Activated CD8-positive, alpha-beta T cell treated with anti-CD3 and anti-CD28 coated beads for 36 hours (primary cell): ENCODE results near the gene BZW1. TPM values are rescaled to one million over a fixed set of nuclear protein-coding genes. Genes with fewer than 3 reads are reported as not detected.

ENCODE experiments used
- ATAC-seq: fragments of 200-7000 bp; cut with Tn5 transposase; one replicate; pipeline ENCODE4 v1.10.0; 2021; ENCODE audit warnings: mild to moderate bottlenecking, moderate library complexity
- CTCF ChIA-PET: fragments of 350-600 bp; sonication (Branson Sonifier 250); formaldehyde crosslinking; loops from one replicate; lab custom pipeline; 2021; ENCODE audit warnings: antibody characterized with exemption; lab: Charles Lee
- POLR2A ChIA-PET: fragments of 350-600 bp; sonication (Branson Sonifier 250); formaldehyde crosslinking; loops from one replicate; lab custom pipeline; 2021; ENCODE audit warnings: antibody characterized with exemption; lab: Charles Lee
- DNase-seq: peaks from one replicate; pipeline ENCODE4 v3.0.0-alpha.2; 2020
- H3K27ac Mint-ChIP-seq: one replicate; pipeline ENCODE4 v1.8.0; 2021; ENCODE audit warnings: mild to moderate bottlenecking, mixed read lengths
- H3K27me3 Mint-ChIP-seq: one replicate; pipeline ENCODE4 v1.8.0; 2021; ENCODE audit warnings: mixed read lengths
- H3K36me3 Mint-ChIP-seq: one replicate; pipeline ENCODE4 v1.8.0; 2021; ENCODE audit warnings: low read depth, mixed read lengths
- H3K4me1 Mint-ChIP-seq: one replicate; pipeline ENCODE4 v1.8.0; 2021; ENCODE audit warnings: low read depth, mixed read lengths
- H3K4me3 Mint-ChIP-seq: one replicate; pipeline ENCODE4 v1.8.0; 2021; ENCODE audit warnings: mild to moderate bottlenecking, moderate library complexity, mixed read lengths
- H3K9me3 Mint-ChIP-seq: one replicate; pipeline ENCODE4 v1.8.0; 2021; ENCODE audit warnings: mixed read lengths
- CTCF ChIP-seq: fragments of 200-600 bp; IDR thresholded peaks from one replicate; pipeline ENCODE4 v1.8.0; 2022; ENCODE audit warnings: antibody characterized with exemption, mild to moderate bottlenecking
- intact Hi-C: fragments of 100-400 bp; cut with micrococcal nuclease; formaldehyde crosslinking; loops from one replicate; pipeline ENCODE4 v1.10.0; 2022
- total RNA-seq, 2 experiments: library from RNA; stranded (reverse); gene quantifications; one replicate each; pipeline ENCODE4 v1.2.3, GENCODE V29; 2021

The BZW1 gene
- total RNA-seq: 100 to 1,000 TPM; 423 to 442 TPM

GRCh38 chr2:200811333-200812121, at the start of gene BZW1:
BZW1 (plus strand) TSS chr2:200811910; CDS start chr2:200813218, 1,308 bp downstream.
- no peak for TF ChIP-seq CTCF
- Mint-ChIP-seq H3K36me3 (peaks cover 38% of the 10 kb centered on the region), H3K4me1 (peaks cover 42% of the 10 kb centered on the region), H3K27me3 (no peaks in the 10 kb centered on the region), H3K27ac (peak within 1 kb of the TSS; percentile 99), H3K9me3 (no peaks in the 10 kb centered on the region), H3K4me3 (peak within 1 kb of the TSS; percentile 99)
- POLR2A ChIA-PET: interaction anchor here (0.8 to 2.3 kb wide), 11 partner anchors 8 to 421 kb away, joined by 3 to 14 read pairs (median 4); partner anchors contain the start of genes CLK1 and SGO2
- intact Hi-C loops: loop anchor here (1.0 kb wide), 2 partner anchors 53 to 98 kb away; partner anchors contain the start of gene CLK1
- ATAC-seq (peak; percentile 88), DNase-seq (peak; percentile 97)
- CTCF ChIA-PET: no interaction called here

DNA sequence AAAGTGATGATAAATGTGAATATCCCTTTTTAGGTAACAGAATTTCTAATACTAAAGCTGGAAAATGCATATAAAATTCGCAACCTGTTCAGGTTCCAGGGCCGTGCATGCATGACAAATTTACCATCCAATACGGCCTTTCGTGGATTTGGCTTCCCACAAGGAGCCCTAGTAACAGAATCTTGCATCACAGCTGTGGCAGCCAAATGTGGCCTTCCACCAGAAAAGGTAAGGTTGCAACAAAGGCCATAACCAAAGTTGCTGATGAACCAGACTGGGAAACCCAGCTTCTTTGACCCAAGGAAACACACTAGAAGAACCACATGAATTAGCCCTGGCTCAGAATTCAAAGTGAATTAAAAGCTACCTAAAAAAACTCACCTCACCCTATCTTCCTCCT, 49.6 kb upstream of the BZW1 start:
- CTCF ChIA-PET: interaction anchor here (1.1 kb wide), 1 partner anchor 49 kb away, joined by 7 read pairs; no protein-coding TSS in a partner anchor
- H3K27ac Mint-ChIP-seq: no peak overlapping the region
- no peak for TF ChIP-seq CTCF
- peaks cover 2% of the 10 kb centered on the region for H3K27me3 Mint-ChIP-seq
- H3K36me3 Mint-ChIP-seq: no peaks in the 10 kb centered on the region
- ATAC-seq (no peak), DNase-seq (no peak)
- intact Hi-C loops: no loop called here
- no peak overlapping the region for H3K4me3 Mint-ChIP-seq
- H3K4me1 Mint-ChIP-seq: peaks cover 27% of the 10 kb centered on the region
- H3K9me3 Mint-ChIP-seq: no peaks in the 10 kb centered on the region
- POLR2A ChIA-PET: interaction anchor here (1.6 kb wide), 1 partner anchor 12 kb away, joined by 3 read pairs; no protein-coding TSS in a partner anchor

DNA sequence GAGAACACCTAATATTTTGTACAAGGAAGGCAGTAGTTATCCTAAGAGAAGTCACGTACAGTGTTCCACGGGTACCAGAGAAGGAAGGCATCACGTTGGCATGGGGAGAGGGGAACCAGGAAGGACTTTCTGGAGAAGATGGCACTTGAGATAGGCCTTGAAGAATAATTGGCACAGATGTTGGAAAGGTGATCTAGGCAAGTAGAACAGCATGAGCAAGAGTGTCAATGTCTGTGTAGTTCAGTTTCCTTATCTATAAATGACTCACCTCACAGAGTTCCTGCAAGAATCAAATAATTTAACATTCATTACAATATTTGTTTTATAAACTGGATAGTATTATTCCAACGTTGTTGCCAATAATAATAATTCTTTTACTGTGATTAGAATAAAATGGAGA, 48.3 kb upstream of the BZW1 start:
- no peaks in the 10 kb centered on the region for H3K36me3 Mint-ChIP-seq
- TF ChIP-seq CTCF: no peak

GRCh38 chr2:200765139-200765951, 46.4 kb upstream of the BZW1 start:
- Mint-ChIP-seq H3K36me3 (no peaks in the 10 kb centered on the region), H3K4me1 (peaks cover 27% of the 10 kb centered on the region), H3K4me3 (no peak overlapping the region), H3K27me3 (peaks cover 2% of the 10 kb centered on the region), H3K27ac (peak overlapping the region; percentile 91), H3K9me3 (no peaks in the 10 kb centered on the region)
- intact Hi-C loops: no loop called here
- CTCF ChIA-PET: interaction anchor here (1.3 to 1.7 kb wide), 6 partner anchors 12 to 66 kb away, joined by 3 to 6 read pairs (median 4); no protein-coding TSS in a partner anchor
- ATAC-seq: peak; percentile 91
- no peak for TF ChIP-seq CTCF
- peak; percentile 73 for DNase-seq
- POLR2A ChIA-PET: interaction anchor here (0.6 to 2.1 kb wide), 7 partner anchors 12 to 193 kb away, joined by 3 to 6 read pairs (median 3); partner anchors contain the start of gene BZW1

More for the DNA sequence above, 48.3 kb upstream of the BZW1 start:
- intact Hi-C loops: no loop called here
- ChIA-PET POLR2A (no interaction called here), CTCF (no interaction called here)
- no peaks in the 10 kb centered on the region for H3K9me3 Mint-ChIP-seq
- peaks cover 27% of the 10 kb centered on the region for H3K4me1 Mint-ChIP-seq
- H3K4me3 Mint-ChIP-seq: no peak overlapping the region
- H3K27ac Mint-ChIP-seq: no peak overlapping the region
- peaks cover 2% of the 10 kb centered on the region for H3K27me3 Mint-ChIP-seq
- DNase-seq (no peak), ATAC-seq (no peak)
